ENCODE data around the gene CDC42BPA.
"Not testable (repeated sequence)": the region's sequence is repeated elsewhere in the genome, so short reads cannot be mapped to it uniquely, and the experiment has no call there.

CDC42BPA gene

DNA sequence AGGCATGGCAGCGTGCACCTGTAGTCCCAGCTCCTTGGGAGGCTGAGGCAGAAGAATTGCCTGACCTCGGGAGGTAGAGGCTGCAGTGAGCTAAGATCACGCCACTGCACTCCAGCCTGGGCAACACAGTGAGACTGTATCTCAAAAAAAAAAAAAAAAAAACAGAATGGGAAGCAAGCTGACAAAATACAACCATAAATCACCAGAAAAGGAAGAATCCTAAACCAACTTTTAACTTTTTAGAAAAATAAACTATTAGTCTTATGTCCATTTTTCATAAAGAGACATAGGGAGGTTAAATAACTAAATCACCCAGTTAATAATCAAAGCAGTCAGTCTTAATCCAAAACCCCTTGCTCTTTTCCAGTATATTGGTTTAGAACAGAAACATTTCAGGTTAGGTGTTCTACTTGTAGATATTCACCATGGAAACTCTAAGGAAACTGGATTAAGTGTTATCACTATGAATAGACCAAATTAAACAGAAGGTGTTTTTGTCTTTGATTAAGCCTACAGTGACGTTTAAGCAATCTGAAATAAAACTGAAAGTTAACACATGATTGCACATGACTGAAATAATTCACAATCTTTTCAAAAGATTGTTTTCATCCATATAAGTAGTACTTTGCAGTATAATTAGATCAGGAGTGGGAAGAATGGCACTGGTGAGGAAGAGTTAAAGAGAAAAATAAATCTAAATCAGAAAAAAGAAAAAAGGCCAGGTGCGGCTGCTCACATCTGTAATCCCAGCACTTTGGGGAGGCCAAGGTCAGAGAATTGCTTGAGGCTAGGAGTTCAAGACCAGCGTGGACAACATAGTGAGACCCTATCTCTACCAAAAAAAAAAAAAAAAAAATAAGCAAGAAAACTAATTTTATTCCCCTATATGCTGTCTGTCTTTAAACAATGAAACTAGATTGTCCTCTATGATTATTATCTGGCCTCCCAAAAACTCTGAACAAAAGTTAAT, 9.6 kb downstream of the CDC42BPA start:
- DNase-seq (ENCODE audit: low spot score), result no peak

DNA sequence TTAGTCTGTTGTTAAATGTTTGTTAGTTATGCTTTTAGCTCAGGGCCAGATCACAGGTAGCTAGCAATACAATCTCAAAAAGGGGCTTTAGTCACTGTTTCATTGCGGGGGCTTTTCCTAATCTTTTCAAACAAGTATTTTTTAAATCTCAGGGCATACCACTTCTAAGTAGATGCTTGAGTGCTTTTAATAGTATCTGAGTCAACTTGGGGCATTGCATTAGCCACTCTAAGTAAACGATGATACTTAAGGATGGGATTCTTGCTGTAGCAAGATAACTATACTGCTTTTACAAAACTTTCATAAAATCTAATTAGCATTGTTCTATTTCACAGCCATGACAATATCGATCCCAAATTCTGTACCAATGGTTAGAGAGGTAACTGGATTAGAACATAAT, 11.6 kb downstream of the CDC42BPA start:
- no peak for DNase-seq (ENCODE audit: low spot score)

DNA sequence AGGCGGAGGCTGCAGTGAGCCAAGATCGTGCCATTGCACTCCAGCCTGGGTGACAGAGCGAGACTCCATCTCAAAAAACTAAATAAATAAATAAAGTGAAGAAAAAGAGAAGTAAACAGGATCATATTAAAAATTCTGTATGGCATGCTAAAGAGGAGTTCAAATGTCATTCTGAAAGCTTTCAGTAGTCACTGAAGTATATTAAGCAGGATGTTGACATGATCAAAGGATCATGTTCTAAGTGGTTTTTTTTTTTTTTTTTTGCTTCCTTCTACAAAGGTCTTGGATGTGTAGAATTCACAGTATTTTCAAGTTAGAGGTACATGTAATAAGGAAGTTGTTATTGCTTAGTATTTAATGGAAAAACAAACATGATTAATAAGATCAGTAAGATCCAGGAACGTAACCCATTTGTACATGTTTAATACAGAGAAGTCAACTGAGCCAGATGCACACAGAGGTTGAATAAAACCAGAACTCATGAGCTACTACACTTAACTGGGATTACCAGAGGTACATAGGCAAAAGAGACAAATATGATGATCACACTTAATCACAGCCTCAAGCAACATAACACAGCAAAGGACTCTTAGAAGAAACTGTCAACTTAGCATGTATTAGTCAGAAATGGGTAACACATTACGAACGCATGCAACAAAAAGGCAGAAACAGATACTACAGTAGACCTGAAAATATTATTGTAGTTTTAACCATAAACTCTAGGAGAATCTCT, 12.2 kb downstream of the CDC42BPA start:
- DNase-seq (ENCODE audit: low spot score), result no peak

DNA sequence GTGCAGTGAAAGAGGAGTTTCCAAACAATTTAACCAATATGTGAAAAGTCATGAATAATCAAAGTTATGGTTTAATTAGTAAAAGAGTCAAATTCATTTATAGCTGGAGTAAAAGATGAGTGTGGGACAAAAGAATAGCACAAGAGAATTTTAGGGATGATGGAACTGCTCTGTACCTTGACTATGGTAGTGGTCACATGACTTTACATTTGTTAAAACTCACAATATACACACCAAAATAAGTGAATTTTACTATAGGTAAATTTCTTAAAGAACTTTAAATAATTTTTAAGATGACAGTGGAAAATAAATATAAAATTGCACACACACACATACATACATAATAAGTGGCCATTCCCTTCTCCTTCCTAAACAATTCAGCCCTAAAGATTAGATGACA, 13.6 kb downstream of the CDC42BPA start:
- DNase-seq (ENCODE audit: low spot score), result no peak

DNA sequence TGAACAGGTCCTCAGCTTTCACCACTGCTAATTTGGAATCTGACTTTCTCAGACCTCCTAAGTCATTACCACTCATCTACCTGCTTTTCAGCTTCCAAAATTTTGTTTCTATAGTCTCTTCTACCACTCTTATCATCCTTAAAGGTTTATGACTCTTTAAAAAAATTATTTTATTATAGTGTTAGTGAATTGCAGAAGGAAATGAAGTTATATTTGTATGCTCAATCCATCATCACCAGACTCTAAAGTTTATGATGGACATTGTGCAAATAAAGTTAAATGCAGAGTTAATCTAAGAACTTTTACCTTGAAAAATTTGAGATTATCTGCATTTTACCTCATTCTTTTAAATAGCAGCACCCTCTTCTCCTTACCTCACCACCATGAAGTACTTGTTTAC, 14.6 kb downstream of the CDC42BPA start:
- no peak for DNase-seq (ENCODE audit: low spot score)

DNA sequence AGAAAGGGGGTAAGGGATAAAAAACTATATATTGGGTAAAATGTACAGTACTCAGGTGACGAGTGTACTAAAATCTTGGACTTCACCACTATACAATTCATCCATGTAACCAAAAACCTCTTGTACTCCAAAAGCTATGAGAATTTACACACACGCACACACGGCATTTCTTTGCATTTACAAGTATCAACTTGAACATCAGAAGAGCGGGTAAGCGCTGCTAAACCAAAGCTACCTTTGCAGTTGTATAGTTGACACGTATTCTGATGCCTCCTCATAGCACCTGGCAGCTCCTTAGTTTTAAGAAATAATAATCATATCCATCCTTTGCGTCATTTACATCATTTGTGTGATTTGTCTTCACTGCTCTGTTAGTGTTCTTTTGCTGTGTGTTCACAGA, 17.6 kb downstream of the CDC42BPA start:
- no peak for DNase-seq (ENCODE audit: low spot score)

DNA sequence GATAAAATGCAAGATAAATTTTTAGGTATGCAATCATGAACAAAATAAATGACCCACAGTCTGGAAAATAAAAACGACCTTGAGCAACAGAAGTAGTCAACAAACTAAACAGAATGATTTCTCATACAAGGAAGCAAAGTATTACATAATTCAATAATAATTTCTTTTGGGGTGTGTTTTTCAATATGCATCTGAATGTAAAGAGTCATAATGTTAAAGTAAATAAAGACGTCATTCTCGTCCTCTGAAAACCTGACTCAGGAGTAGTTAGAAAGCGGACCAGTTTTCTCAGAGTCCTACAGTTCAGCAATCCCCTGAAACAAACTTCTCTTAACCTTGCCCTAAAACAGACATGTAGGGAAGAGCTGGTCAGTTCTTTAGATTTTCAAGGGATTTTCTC, 18.6 kb downstream of the CDC42BPA start:
- DNase-seq (ENCODE audit: low spot score), result no peak

DNA sequence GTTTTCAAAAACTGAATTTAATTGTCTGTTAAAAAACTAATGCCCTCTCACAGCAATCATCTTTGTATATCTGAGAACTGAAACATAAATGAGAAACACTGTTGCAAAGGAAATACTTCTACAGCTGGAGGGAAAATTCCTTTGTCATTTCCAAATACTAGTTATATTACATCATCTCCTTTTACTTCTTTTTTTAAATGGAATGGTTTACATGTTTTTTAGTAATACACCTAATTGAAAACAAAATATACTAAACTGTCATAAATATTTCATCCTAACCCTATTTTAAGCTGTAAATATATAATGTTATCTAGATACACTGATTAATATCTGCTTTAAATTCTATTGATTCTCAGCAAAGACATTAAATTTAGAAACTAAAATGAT, 19.1 kb downstream of the CDC42BPA start:
- DNase-seq (ENCODE audit: low spot score), result no peak

DNA sequence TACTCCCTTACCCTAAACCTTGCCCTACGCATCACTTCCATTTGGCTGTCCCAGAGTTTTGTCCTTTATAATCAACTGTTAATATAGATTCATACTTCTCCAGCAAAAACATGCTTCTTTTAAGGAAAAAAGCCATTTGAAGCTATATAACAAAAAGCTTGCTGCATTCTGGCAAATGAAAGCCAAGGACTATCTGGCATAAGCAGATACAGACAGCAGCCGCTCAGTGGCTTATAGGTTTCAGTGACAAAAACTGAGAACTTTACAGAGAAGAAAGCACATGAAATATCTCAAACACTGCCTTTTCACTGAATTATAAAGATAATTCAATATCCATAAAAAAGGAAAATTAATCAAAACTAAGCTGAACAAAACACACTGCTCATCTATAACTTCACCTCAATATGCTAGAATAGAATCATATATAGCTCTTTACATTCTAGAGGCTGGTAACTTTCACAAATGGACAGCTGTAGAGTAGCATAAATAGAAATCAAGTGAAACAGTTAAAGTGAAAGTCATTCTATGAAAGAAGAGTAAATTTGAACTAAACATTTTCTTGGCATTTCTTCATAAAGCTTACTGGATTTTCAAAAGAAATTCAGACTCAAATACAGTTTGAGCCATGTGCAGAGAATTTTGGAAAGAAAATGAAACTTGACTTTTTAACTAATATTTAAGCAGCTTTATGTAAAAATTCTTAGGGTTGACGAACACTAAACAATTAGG, 19.6 kb downstream of the CDC42BPA start:
- peak; percentile 26 for DNase-seq (ENCODE audit: low spot score)

DNA sequence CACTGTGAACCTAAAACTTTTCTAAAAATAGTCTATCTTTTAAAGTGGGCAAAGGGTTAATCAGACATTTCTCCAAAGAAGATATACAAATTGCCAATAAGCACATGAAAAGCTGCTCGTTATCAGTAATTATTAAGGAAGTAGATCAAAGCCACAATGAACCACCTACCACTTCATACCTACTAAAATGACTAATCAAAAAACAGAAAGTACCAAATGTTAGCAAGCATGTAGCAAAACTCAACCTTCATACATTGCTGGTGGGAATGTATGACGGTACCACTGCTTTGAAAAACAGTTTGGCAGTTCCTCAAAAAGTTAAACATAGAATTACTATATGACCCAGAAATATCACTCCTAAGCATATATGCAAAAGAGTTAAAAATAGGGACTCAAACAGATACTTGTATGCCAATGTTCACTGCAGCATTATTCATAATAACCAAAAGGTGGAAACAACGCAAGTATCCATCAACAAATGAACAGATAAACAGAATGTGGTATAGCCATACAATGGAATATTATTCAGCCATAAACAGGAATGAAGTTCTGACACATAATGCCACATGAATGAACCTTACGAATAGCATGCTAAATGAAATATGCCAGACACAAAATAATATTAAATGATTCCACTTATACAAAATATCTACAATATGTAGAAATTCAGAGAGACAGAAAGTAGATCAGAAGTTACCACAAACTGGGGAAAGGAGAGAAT, 21.1 kb downstream of the CDC42BPA start:
- no peak for DNase-seq (ENCODE audit: low spot score)

DNA sequence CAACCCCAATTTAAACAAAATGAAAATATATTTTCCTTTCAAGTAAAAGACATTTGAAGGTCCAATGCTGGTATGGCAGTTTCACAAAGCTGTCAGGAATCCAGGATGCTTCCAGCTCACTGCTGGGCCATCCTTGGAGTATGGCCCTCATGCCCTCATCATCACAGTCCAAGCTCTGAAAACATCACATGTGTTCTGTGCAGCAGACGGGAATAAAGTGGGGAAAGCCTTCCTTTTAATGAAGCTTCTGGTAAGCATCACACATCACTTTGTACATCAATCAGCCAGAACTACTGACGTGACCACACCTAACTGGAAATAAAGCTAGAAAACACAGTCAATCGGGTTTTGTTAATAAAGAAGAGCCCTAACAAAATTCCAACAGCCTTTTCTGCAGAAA, 22.7 kb downstream of the CDC42BPA start:
- no peak for DNase-seq (ENCODE audit: low spot score)

DNA sequence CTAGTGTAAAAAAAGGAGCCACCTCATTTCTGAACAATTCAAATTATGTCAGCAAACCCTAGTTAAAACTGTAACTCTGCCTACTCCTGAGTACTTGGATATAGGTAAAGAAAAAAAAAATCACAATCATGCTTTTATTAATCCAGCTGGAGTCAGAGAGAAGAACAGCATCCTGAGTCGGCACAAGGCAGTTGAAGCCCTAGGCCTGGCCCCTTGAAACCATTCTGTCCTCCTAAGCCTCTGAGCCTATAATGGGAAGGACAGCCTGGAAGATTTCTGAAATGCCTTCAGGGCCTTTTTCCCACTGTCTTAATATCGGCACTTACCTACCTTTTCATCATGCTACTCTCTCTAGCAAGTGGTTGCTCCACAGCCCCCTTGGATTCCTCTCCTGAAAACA, 32.5 kb downstream of the CDC42BPA start:
- no peak for DNase-seq (ENCODE audit: low spot score)

DNA sequence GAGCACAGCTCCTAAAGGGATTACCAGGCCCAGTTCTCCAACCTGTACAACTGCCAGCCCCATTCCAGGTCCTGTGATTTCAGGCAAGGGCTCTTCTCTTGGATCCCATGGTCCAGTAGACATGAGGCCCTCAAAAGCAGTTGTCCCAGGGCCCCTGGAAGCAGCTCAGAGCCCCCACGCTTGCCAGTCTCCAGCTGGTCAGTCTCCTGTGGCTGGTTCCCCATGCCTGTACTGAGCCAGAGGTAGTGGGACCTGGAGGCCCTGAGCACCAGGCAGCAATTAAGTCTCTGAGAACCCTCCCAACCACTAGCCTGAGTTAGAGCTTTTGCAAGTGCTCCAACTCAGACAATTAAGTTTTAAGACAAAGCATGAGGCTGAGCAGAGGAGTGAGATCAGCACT, 36.9 kb downstream of the CDC42BPA start:
- DNase-seq (ENCODE audit: low spot score), result no peak

DNA sequence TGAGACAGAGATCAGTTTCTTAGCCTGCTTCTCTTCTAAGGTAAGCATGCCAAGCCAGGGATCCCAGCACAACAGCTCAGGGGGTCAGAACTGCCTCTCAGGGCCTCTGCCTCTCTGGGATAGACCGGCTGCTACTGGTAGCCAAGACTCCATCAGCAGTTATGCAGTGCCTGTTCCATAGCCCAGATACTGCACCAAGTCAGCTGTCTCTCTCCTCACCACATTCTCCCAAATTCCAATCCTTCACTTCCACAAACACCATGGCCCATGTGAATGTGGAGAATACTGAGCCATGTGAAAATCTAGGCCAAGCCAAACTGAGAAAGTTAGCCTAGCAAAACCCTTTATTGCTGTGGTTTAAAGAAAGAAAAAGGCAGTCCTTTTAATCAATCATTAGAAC, 37.5 kb downstream of the CDC42BPA start:
- DNase-seq (ENCODE audit: low spot score), result no peak

DNA sequence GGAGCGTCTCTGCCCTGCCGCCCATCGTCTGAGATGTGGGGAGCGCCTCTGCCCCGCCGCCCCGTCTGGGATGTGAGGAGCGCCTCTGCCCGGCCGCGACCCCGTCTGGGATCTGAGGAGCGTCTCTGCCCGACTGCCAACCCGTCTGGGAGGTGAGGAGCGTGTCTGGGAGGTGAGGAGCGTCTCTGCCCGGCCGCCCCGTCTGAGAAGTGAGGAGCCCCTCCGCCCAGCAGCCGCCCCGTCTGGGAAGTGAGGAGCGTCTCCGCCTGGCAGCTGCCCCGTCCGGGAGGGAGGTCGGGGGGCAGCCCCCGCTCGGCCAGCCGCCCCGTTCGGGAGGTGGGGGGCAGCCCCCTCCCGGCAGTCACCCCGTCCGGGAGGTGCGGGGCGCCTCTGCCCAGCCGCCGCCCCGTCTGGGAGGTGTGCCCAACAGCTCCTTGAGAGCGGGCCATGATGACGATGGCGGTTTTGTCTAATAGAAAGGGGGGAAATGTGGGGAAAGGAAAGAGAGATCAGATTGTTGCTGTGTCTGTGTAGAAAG, 42.1 kb downstream of the CDC42BPA start:
- DNase-seq (ENCODE audit: low spot score), result not testable (repeated sequence)

DNA sequence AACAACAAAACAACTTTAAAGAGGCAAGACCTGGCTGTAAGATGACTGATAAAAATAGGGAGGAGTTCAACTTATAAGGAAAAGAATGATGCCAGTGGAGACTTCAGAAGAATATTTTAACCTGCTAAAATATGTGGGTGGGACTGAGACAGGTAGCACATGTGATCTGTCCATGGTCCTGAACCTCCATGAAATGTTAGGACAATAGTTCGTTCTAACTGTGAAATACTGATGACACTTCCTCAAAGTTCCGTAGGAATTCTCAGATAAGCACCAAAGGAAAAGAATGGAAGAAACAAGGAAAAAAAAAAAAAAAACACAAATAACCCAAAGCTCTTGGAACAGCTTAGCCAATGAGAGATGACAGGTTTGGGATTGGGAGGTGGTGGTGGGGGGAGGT, 44.7 kb downstream of the CDC42BPA start:
- no peak for DNase-seq (ENCODE audit: low spot score)

DNA sequence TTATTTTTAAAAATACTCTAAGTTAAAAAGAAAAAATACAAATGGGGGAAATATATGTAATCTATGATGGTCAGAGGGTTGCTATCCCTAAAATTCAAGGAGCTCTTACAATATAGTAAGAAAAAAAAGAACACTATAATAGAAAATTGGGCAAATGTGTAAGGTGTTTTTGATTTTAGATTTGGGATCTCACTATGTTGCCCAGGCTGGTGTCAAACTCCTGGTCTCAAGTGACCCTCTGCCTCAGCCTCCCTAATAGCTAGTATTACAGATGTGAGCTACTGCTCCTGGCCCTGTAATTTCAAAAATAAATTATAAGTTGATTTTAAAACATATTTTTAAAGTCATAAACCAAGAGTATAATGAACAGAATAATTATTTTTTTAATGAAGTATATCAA, 45.9 kb downstream of the CDC42BPA start:
- DNase-seq (ENCODE audit: low spot score), result no peak

DNA sequence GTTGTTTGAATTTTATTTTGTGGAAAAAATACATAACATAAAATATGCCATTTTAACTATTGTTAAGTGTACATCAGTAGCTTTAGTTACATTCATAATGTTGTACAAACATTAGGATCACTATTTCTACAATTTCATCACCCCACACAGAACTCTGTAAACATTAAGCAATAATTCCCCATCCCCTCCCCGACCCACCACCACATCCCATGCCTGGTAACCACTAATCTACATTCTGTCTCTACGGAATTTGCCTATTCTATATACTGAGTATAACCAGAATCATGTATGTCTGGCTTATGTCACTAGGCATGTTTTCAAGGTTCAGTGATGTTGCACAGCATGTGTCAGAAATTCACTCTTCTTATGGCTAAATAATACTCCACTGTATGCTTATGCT, 47.7 kb downstream of the CDC42BPA start:
- no peak for DNase-seq (ENCODE audit: low spot score)

DNA sequence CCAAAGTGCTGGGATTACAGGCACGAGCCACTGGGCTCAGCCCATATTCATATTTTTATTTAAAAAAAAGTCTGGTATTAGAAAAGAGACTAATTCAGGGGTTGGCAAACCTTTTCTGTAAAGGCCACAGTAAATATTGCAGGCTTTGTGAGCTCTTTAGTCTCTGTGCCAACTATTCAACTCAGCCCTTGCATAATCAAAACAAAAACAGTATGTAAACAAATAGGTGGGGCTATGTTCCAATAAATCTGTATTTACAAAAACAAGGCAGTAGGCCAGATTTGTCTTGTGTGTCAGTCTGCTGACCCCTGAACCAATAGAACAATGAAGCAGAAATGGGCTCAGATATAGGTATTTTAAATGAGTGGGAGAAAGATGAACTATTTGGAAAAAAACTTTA, 49.3 kb downstream of the CDC42BPA start:
- DNase-seq (ENCODE audit: low spot score), result no peak

DNA sequence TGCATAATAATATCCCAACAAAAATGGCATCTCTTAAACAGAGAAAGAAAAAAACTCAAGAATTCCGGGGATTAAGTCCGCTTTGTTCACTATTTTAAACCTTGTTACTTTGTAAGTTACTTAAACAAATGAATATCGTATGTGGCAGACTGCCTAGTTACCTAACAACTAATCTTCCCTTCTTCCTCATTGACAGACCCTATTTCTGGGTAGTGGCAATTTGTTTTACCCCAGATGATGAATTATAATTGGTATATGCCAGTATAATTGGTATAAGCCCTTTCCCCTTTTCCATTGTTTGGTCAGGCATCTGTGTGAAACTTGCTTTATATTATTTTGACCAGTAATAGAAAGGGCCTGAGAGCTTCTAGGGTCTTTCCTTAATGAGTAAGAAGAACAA, 52.4 kb downstream of the CDC42BPA start:
- DNase-seq (ENCODE audit: low spot score), result no peak

DNA sequence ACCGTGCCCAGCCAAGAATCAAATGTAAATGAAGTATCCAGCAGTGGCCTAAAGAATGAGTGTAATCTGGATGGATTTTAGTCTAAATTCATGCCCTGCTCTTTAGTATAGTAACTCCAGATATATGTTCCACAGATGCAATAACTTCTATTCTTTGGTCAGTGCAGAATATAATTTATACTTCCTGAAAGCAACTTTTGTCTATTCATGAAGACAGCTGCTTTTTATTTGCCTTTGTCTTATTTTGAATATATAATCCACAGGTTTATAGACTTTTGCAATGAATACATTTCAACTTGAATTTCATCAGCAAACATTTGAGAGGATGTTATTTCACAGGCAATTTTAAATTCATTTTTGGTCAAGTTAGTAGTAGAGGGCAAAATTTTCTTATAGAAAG, 54.4 kb downstream of the CDC42BPA start:
- no peak for DNase-seq (ENCODE audit: low spot score)

DNA sequence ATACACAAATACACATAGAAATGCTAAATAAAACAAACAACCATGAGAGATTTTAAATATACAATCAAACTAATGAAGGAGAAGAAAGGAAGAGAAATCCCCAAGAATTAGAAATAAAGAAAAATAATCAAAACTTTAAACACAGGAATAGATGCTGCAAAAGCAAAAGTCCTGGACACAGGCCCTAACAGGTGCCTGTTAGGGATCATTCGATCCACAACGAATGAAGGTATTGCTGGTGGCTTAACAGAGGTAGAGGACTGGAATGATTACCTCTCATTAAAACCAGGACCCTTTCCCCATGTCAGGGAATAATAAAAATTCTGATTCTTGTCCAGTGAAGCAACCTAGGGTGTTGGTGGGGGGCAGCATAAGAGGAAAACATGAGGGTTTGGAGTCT, 56.8 kb downstream of the CDC42BPA start:
- DNase-seq (ENCODE audit: low spot score), result no peak
